Activated CD8-positive, alpha-beta T cell treated with anti-CD3 and anti-CD28 coated beads for 36 hours (primary cell): ENCODE measurements around the gene GPC2. TPM values are rescaled to one million over a fixed set of nuclear protein-coding genes. Genes with fewer than 3 reads are reported as not detected.
A peak's percentile ranks its signal among the peaks of the same experiment; 100 is the strongest.
"Not testable (repeated sequence)": the region's sequence is repeated elsewhere in the genome, so short reads cannot be mapped to it uniquely, and the experiment has no call there.

Source experiments
- ATAC-seq: fragments of 200-7000 bp; cut with Tn5 transposase; one replicate; pipeline ENCODE4 v1.10.0; 2021; ENCODE audit warnings: mild to moderate bottlenecking, moderate library complexity
- CTCF ChIA-PET: fragments of 350-600 bp; sonication (Branson Sonifier 250); formaldehyde crosslinking; loops from one replicate; lab custom pipeline; 2021; ENCODE audit warnings: antibody characterized with exemption; lab: Charles Lee
- POLR2A ChIA-PET: fragments of 350-600 bp; sonication (Branson Sonifier 250); formaldehyde crosslinking; loops from one replicate; lab custom pipeline; 2021; ENCODE audit warnings: antibody characterized with exemption; lab: Charles Lee
- DNase-seq: peaks from one replicate; pipeline ENCODE4 v3.0.0-alpha.2; 2020
- H3K27ac Mint-ChIP-seq: one replicate; pipeline ENCODE4 v1.8.0; 2021; ENCODE audit warnings: mild to moderate bottlenecking, mixed read lengths
- H3K27me3 Mint-ChIP-seq: one replicate; pipeline ENCODE4 v1.8.0; 2021; ENCODE audit warnings: mixed read lengths
- H3K36me3 Mint-ChIP-seq: one replicate; pipeline ENCODE4 v1.8.0; 2021; ENCODE audit warnings: low read depth, mixed read lengths
- H3K4me1 Mint-ChIP-seq: one replicate; pipeline ENCODE4 v1.8.0; 2021; ENCODE audit warnings: low read depth, mixed read lengths
- H3K4me3 Mint-ChIP-seq: one replicate; pipeline ENCODE4 v1.8.0; 2021; ENCODE audit warnings: mild to moderate bottlenecking, moderate library complexity, mixed read lengths
- H3K9me3 Mint-ChIP-seq: one replicate; pipeline ENCODE4 v1.8.0; 2021; ENCODE audit warnings: mixed read lengths
- CTCF ChIP-seq: fragments of 200-600 bp; IDR thresholded peaks from one replicate; pipeline ENCODE4 v1.8.0; 2022; ENCODE audit warnings: antibody characterized with exemption, mild to moderate bottlenecking
- intact Hi-C: fragments of 100-400 bp; cut with micrococcal nuclease; formaldehyde crosslinking; loops from one replicate; pipeline ENCODE4 v1.10.0; 2022
- total RNA-seq, 2 experiments: library from RNA; stranded (reverse); gene quantifications; one replicate each; pipeline ENCODE4 v1.2.3, GENCODE V29; 2021

GPC2 gene
- total RNA-seq, 2 experiments from 2014 or later: 3.7 to 4.3 TPM

GRCh38 chr7:100219271-100219737, 42.1 kb upstream of the GPC2 start:
- POLR2A ChIA-PET: interaction anchor here (0.8 to 3.4 kb wide), 6 partner anchors 10 to 364 kb away, joined by 3 to 28 read pairs (median 6); no protein-coding TSS in a partner anchor
- intact Hi-C loops: no loop called here

GRCh38 chr7:100217934-100218333, 40.8 kb upstream of the GPC2 start:
- H3K27me3 Mint-ChIP-seq, intact Hi-C loops, H3K9me3 Mint-ChIP-seq: not testable (repeated sequence)
- Mint-ChIP-seq H3K4me1 (peaks cover 49% of the 10 kb centered on the region), H3K4me3 (peak overlapping the region; percentile 56), H3K36me3 (peaks cover 43% of the 10 kb centered on the region), H3K27ac (peak overlapping the region; percentile 88)
- ChIA-PET CTCF (interaction anchor here (0.7 to 3.5 kb wide), 18 partner anchors 9 to 85 kb away, joined by 3 to 36 read pairs (median 4); partner anchors contain the start of gene GAL3ST4), POLR2A (interaction anchor here (0.6 to 1.3 kb wide), 2 partner anchors 42 to 91 kb away, joined by 4 to 5 read pairs; partner anchors contain the start of gene MBLAC1)
- ATAC-seq: peak; percentile 2
- peak; percentile 33 for TF ChIP-seq CTCF
- DNase-seq: peak; percentile 93

More at GRCh38 chr7:100219271-100219737, 42.1 kb upstream of the GPC2 start:
- Mint-ChIP-seq H3K4me3 (peak overlapping the region; percentile 97), H3K36me3 (peaks cover 56% of the 10 kb centered on the region), H3K27me3 (no peaks in the 10 kb centered on the region), H3K27ac (peak overlapping the region; percentile 99), H3K4me1 (peaks cover 50% of the 10 kb centered on the region), H3K9me3 (no peaks in the 10 kb centered on the region)
- TF ChIP-seq CTCF: no peak
- peak; percentile 3 for ATAC-seq
- CTCF ChIA-PET: interaction anchor here (1.6 to 3.5 kb wide), 5 partner anchors 30 to 89 kb away, joined by 3 to 36 read pairs (median 6); partner anchors contain the start of genes GPC2 and STAG3
- DNase-seq: peak; percentile 59

GRCh38 chr7:100215895-100216294, 38.7 kb upstream of the GPC2 start:
- H3K36me3 Mint-ChIP-seq: peaks cover 23% of the 10 kb centered on the region
- peak overlapping the region; percentile 44 for H3K27ac Mint-ChIP-seq
- intact Hi-C loops: no loop called here
- H3K9me3 Mint-ChIP-seq: no peaks in the 10 kb centered on the region
- ChIA-PET CTCF (interaction anchor here (0.8 to 3.5 kb wide), 5 partner anchors 21 to 83 kb away, joined by 3 to 36 read pairs (median 13); no protein-coding TSS in a partner anchor), POLR2A (no interaction called here)
- H3K4me3 Mint-ChIP-seq: no peak overlapping the region
- H3K4me1 Mint-ChIP-seq: peaks cover 57% of the 10 kb centered on the region
- ATAC-seq: no peak
- no peaks in the 10 kb centered on the region for H3K27me3 Mint-ChIP-seq
- TF ChIP-seq CTCF: no peak
- DNase-seq: no peak

GRCh38 chr7:100214356-100214755, 37.2 kb upstream of the GPC2 start:
- not testable (repeated sequence) for H3K4me3 Mint-ChIP-seq, H3K9me3 Mint-ChIP-seq, H3K27me3 Mint-ChIP-seq, ATAC-seq, DNase-seq, H3K36me3 Mint-ChIP-seq
- POLR2A ChIA-PET: interaction anchor here (0.9 kb wide), 1 partner anchor 30 kb away, joined by 5 read pairs; no protein-coding TSS in a partner anchor
- intact Hi-C loops: loop anchor here (5.0 kb wide), 1 partner anchor 67 kb away; the partner anchor contains the start of gene LAMTOR4
- CTCF ChIA-PET: interaction anchor here (7.7 kb wide), 1 partner anchor 82 kb away, joined by 60 read pairs; no protein-coding TSS in a partner anchor
- Mint-ChIP-seq H3K27ac (peak overlapping the region; percentile 44), H3K4me1 (peaks cover 71% of the 10 kb centered on the region)

GRCh38 chr7:100213672-100214071, 36.5 kb upstream of the GPC2 start:
- ChIA-PET POLR2A (interaction anchor here (0.9 to 1.3 kb wide), 3 partner anchors 11 to 79 kb away, joined by 3 to 5 read pairs (median 4); no protein-coding TSS in a partner anchor), CTCF (interaction anchor here (7.7 kb wide), 1 partner anchor 81 kb away, joined by 60 read pairs; no protein-coding TSS in a partner anchor)
- Mint-ChIP-seq H3K27ac (no peak overlapping the region), H3K27me3 (no peaks in the 10 kb centered on the region), H3K9me3 (no peaks in the 10 kb centered on the region), H3K4me1 (peaks cover 71% of the 10 kb centered on the region), H3K36me3 (peaks cover 2% of the 10 kb centered on the region), H3K4me3 (no peak overlapping the region)
- no peak for ATAC-seq
- intact Hi-C loops: loop anchor here (5.0 kb wide), 1 partner anchor 66 kb away; the partner anchor contains the start of gene LAMTOR4
- DNase-seq: no peak
- TF ChIP-seq CTCF: no peak
